Osteoblast (primary cell): Measurements from ENCODE around the gene CACNA1I. TPM values are rescaled to one million over a fixed set of nuclear protein-coding genes. Genes with fewer than 3 reads are reported as not detected.

Experiments
- DNase-seq: peaks from one replicate; pipeline ENCODE4 v3.0.0; 2011; ENCODE audit warnings: low spot score, mixed read lengths; ENCODE audit not compliant: insufficient read length; ENCODE audit errors: missing footprints
- H2AFZ ChIP-seq: 2 replicates; pipeline ENCODE4 v1.6.0; 2011; ENCODE audit warnings: mild to moderate bottlenecking, low read length
- H3K27ac ChIP-seq: 2 replicates; pipeline ENCODE4 v1.5.1; 2011; ENCODE audit warnings: mild to moderate bottlenecking, low read depth, low read length, moderate library complexity
- H3K27me3 ChIP-seq: 2 replicates; pipeline ENCODE4 v1.6.0; 2012; ENCODE audit warnings: mild to moderate bottlenecking, control low read depth, inconsistent platforms, low read length, moderate library complexity; ENCODE audit not compliant: insufficient read depth
- H3K36me3 ChIP-seq: 2 replicates; pipeline ENCODE4 v1.5.1; 2011; ENCODE audit warnings: mild to moderate bottlenecking, low read length, control low read depth, moderate library complexity; ENCODE audit not compliant: insufficient read depth
- H3K4me1 ChIP-seq: 2 replicates; pipeline ENCODE4 v1.5.1; 2011; ENCODE audit warnings: mild to moderate bottlenecking, low read length, control low read depth, moderate library complexity; ENCODE audit not compliant: insufficient read depth
- H3K4me2 ChIP-seq: 2 replicates; pipeline ENCODE4 v1.6.0; 2011; ENCODE audit warnings: mild to moderate bottlenecking, low read length; ENCODE audit not compliant: insufficient read depth
- H3K4me3 ChIP-seq: fragments of 200-600 bp; sonication (generic); 3 replicates; pipeline ENCODE4 v1.5.1; 2012; ENCODE audit warnings: mild to moderate bottlenecking, low read length, inconsistent platforms; ENCODE audit not compliant: insufficient read depth
- H3K79me2 ChIP-seq: 2 replicates; pipeline ENCODE4 v1.6.0; 2012; ENCODE audit warnings: mild to moderate bottlenecking, low read length, control low read depth, inconsistent platforms; ENCODE audit not compliant: insufficient read depth
- H3K9me3 ChIP-seq: 2 replicates; pipeline ENCODE4 v1.5.1; 2011; ENCODE audit warnings: low read depth, low read length, control low read depth
- H4K20me1 ChIP-seq: 2 replicates; pipeline ENCODE4 v1.6.0; 2012; ENCODE audit warnings: mild to moderate bottlenecking, low read length, control low read depth; ENCODE audit not compliant: insufficient read depth
- total RNA-seq: library from RNA; depleted of rRNA; stranded (reverse); fragments of >200 nt; gene quantifications from 2 replicates; pipeline ENCODE4 v1.2.3, GENCODE V29; 2012
- TF ChIP-seq, protein P1 (sequence below): IDR thresholded peaks from 2 replicates; pipeline ENCODE4 v1.5.1; 2011; ENCODE audit warnings: mild to moderate bottlenecking, low read depth, low read length, moderate library complexity; ENCODE audit errors: extremely low read depth

The CACNA1I gene
- total RNA-seq, 1 donor, result under 0.01 TPM

- DNase-seq, result peak; percentile 52
- Histone ChIP-seq H3K4me3 (no peak overlapping the region), H2AFZ (no peak overlapping the region), H3K36me3 (no peaks in the 10 kb centered on the region), H3K9me3 (no peaks in the 10 kb centered on the region), H3K79me2 (no peaks in the 10 kb centered on the region), H3K4me2 (no peak overlapping the region), H4K20me1 (no peaks in the 10 kb centered on the region), H3K27ac (no peak overlapping the region), H3K4me1 (no peaks in the 10 kb centered on the region), H3K27me3 (peaks cover 3% of the 10 kb centered on the region)
- TF ChIP-seq, protein P1, sequence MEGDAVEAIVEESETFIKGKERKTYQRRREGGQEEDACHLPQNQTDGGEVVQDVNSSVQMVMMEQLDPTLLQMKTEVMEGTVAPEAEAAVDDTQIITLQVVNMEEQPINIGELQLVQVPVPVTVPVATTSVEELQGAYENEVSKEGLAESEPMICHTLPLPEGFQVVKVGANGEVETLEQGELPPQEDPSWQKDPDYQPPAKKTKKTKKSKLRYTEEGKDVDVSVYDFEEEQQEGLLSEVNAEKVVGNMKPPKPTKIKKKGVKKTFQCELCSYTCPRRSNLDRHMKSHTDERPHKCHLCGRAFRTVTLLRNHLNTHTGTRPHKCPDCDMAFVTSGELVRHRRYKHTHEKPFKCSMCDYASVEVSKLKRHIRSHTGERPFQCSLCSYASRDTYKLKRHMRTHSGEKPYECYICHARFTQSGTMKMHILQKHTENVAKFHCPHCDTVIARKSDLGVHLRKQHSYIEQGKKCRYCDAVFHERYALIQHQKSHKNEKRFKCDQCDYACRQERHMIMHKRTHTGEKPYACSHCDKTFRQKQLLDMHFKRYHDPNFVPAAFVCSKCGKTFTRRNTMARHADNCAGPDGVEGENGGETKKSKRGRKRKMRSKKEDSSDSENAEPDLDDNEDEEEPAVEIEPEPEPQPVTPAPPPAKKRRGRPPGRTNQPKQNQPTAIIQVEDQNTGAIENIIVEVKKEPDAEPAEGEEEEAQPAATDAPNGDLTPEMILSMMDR, result no peak
These were observed 47.6 kb downstream of the CACNA1I start for GRCh38 chr22:39617970-39618757.

- H4K20me1 ChIP-seq, result no peaks in the 10 kb centered on the region
- H2AFZ ChIP-seq, result no peak overlapping the region
- no peak overlapping the region for H3K27ac ChIP-seq
- no peak overlapping the region for H3K4me3 ChIP-seq
- TF ChIP-seq, protein P1, result no peak
- H3K9me3 ChIP-seq, result no peaks in the 10 kb centered on the region
- peaks cover 12% of the 10 kb centered on the region for H3K27me3 ChIP-seq
- no peaks in the 10 kb centered on the region for H3K79me2 ChIP-seq
- no peak overlapping the region for H3K4me2 ChIP-seq
- DNase-seq, result peak; percentile 32
- H3K4me1 ChIP-seq, result no peaks in the 10 kb centered on the region
- H3K36me3 ChIP-seq, result no peaks in the 10 kb centered on the region
These were observed 48.5 kb downstream of the CACNA1I start for GRCh38 chr22:39618996-39619530.

DNA sequence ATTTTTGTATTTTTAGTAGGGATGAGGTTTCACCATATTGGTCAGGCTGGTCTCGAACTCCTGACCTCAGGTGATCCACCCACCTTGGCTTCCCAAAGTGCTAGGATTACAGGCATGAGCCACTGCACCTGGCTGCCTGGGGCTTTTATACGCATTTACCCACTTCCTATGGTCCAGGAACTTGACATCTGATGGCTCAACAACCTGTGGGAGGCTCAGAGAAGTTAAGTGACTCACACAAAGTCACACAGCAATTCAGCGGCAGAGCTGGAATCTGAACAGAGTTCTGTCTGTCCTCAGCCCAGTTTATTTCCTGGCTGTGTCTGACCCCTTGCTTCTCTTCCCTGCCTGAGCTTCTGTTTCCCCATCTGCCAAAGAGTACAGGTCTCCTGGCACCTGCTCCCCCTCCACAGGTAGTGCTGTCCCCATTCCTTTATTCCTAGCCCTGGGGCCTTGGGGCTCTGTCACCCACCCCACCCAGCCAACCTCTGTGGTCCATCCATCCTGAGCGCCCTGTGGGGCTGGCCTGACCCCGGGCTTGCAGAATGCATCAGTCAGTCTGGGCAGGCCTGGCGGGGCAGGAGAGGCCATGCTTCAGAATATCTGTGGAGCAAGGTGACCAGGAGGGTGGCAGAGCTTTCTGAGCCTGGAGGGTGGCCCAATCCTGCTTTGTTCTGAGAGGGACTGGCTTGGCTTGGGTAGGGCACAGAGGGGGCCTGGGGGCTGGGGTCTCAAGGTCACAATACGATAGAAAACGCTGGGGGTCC, 50.6 kb downstream of the CACNA1I start:
- peak; percentile 22 for DNase-seq
- Histone ChIP-seq H4K20me1 (no peaks in the 10 kb centered on the region), H3K4me2 (no peak overlapping the region), H3K79me2 (no peaks in the 10 kb centered on the region), H3K27me3 (peaks cover 23% of the 10 kb centered on the region), H2AFZ (no peak overlapping the region), H3K9me3 (no peaks in the 10 kb centered on the region), H3K4me1 (no peaks in the 10 kb centered on the region), H3K4me3 (no peak overlapping the region), H3K36me3 (no peaks in the 10 kb centered on the region), H3K27ac (no peak overlapping the region)
- TF ChIP-seq, protein P1, result no peak

- no peaks in the 10 kb centered on the region for H3K36me3 ChIP-seq
- no peaks in the 10 kb centered on the region for H3K9me3 ChIP-seq
- no peaks in the 10 kb centered on the region for H3K4me1 ChIP-seq
- no peak overlapping the region for H3K4me3 ChIP-seq
- no peak overlapping the region for H2AFZ ChIP-seq
- no peak overlapping the region for H3K4me2 ChIP-seq
- peak; percentile 55 for DNase-seq
- no peaks in the 10 kb centered on the region for H4K20me1 ChIP-seq
- TF ChIP-seq, protein P1, result no peak
- no peak overlapping the region for H3K27ac ChIP-seq
- peaks cover 24% of the 10 kb centered on the region for H3K27me3 ChIP-seq
- H3K79me2 ChIP-seq, result no peaks in the 10 kb centered on the region
These were observed 51.3 kb downstream of the CACNA1I start for GRCh38 chr22:39621826-39622225.
